Esophagus muscularis mucosa (tissue), 4 donors: Measurements from ENCODE around the gene PDK1. TPM values are rescaled to one million over a fixed set of nuclear protein-coding genes. Genes with fewer than 3 reads are reported as not detected.

ENCODE experiments used
- small RNA-seq, 3 donors: library from RNA; depleted of rRNA; stranded (forward); fragments of <200 nt; gene quantifications; one replicate each; pipeline ENCODE3, GENCODE V24; 2016
- total RNA-seq, 4 donors: library from RNA; depleted of rRNA; stranded (reverse); fragments of >200 nt; gene quantifications; one replicate each; pipeline versions ENCODE4 v1.1.0 to v1.2.1, GENCODE V29; 2016

Gene PDK1
- total RNA-seq, 4 donors from 2014 or later: 5.1 to 15.8 (median 11.2) TPM

Small RNA genes lying within 50 kb of the gene (small RNA-seq; reads per million reads assigned to genes)
- 0 reads per million in 3 donors for gene RF00019

Other genes starting within 250 kb of the PDK1 start
- gene ITGA6, start 128.5 kb upstream of the PDK1 start, total RNA-seq: 10 to 100 TPM; 29.9 to 46.5 (median 36.6) TPM
- 1 to 10 TPM; 3.7 to 8.9 (median 5.2) TPM for gene RAPGEF4, start 179.8 kb downstream of the PDK1 start, total RNA-seq